ENCODE measurements around the gene MARCHF10.

GRCh38 chr17:62703261-62703775, 104.8 kb downstream of the MARCHF10 start:
- TF ChIP-seq EZH2 (IDR thresholded peaks at IDR 0.05; ENCODE audit: insufficient read depth, poor library complexity, severe bottlenecking) (no peak), EZH2phosphoT487 (IDR thresholded peaks at IDR 0.05; ENCODE audit: insufficient read depth, low read depth) (no peak)
